ENCODE data around the gene PIP4P1. TPM values are rescaled to one million over a fixed set of nuclear protein-coding genes. Genes with fewer than 3 reads are reported as not detected.
A peak's percentile ranks its signal among the peaks of the same experiment; 100 is the strongest.

PIP4P1 gene
- total and polyA plus RNA-seq, 2 donors from 2014 or later = 33.3 to 35.7 TPM

- Histone ChIP-seq H3K27me3 (ENCODE audit: control insufficient read depth, insufficient read depth, low read length) (no peaks in the 10 kb centered on the region), H3K9ac (ENCODE audit: low read length in 3 of 3) (no peak overlapping the region), H3K4me1 (ENCODE audit: control insufficient read depth in 2 of 3, insufficient read depth in 2 of 3, low read depth in 1 of 3, low read length in 3 of 3) (peaks cover 0 to 6% (median 3%) of the 10 kb centered on the region in 3 donors), H3K27ac (ENCODE audit: low read depth in 2 of 2, low read length in 2 of 2) (no peak overlapping the region), H3K4me3 (ENCODE audit: low read length in 3 of 3) (no peak overlapping the region), H3K9me3 (ENCODE audit: control insufficient read depth in 2 of 3, insufficient read depth in 1 of 3, low read length in 3 of 3) (no peaks in the 10 kb centered on the region), H3K36me3 (ENCODE audit: control insufficient read depth in 2 of 3, insufficient read depth in 3 of 3, low read length in 3 of 3) (peaks cover 0 to 38% (median 35%) of the 10 kb centered on the region in 3 donors)
- DNase-seq (no peak), FAIRE-seq (no peak)
- intact Hi-C loops (cut with DNase I) = no loop called here
- no peak for TF ChIP-seq CTCF (IDR thresholded peaks at IDR 0.05; ENCODE audit: borderline replicate concordance, extremely low read depth, insufficient read depth)
These were observed 17.7 kb upstream of the PIP4P1 start for GRCh38 chr14:20478894-20479293.

- FAIRE-seq (no peak), DNase-seq (no peak)
- peaks cover 0 to 11% (median 7%) of the 10 kb centered on the region in 3 donors for H3K4me1 ChIP-seq (ENCODE audit: control insufficient read depth in 2 of 3, insufficient read depth in 2 of 3, low read depth in 1 of 3, low read length in 3 of 3)
- H3K9ac ChIP-seq (ENCODE audit: low read length in 3 of 3) = no peak overlapping the region
- H3K27ac ChIP-seq (ENCODE audit: low read depth in 2 of 2, low read length in 2 of 2) = peak overlapping the region; percentile 1 to 45
- H3K36me3 ChIP-seq (ENCODE audit: control insufficient read depth in 2 of 3, insufficient read depth in 3 of 3, low read length in 3 of 3) = peaks cover 0 to 45% (median 37%) of the 10 kb centered on the region in 3 donors
- no peaks in the 10 kb centered on the region for H3K27me3 ChIP-seq (ENCODE audit: control insufficient read depth, insufficient read depth, low read length)
- intact Hi-C loops (cut with DNase I) = no loop called here
- H3K9me3 ChIP-seq (ENCODE audit: control insufficient read depth in 2 of 3, insufficient read depth in 1 of 3, low read length in 3 of 3) = no peaks in the 10 kb centered on the region
- TF ChIP-seq CTCF (IDR thresholded peaks at IDR 0.05; ENCODE audit: borderline replicate concordance, extremely low read depth, insufficient read depth) = no peak
- H3K4me3 ChIP-seq (ENCODE audit: low read length in 3 of 3) = no peak overlapping the region
These were observed 16.1 kb upstream of the PIP4P1 start for GRCh38 chr14:20477211-20477876.

- intact Hi-C loops (cut with DNase I) = no loop called here
- Histone ChIP-seq H3K36me3 (ENCODE audit: control insufficient read depth in 2 of 3, insufficient read depth in 3 of 3, low read length in 3 of 3) (peaks cover 0 to 45% (median 37%) of the 10 kb centered on the region in 3 donors), H3K9me3 (ENCODE audit: control insufficient read depth in 2 of 3, insufficient read depth in 1 of 3, low read length in 3 of 3) (no peaks in the 10 kb centered on the region), H3K27me3 (ENCODE audit: control insufficient read depth, insufficient read depth, low read length) (no peaks in the 10 kb centered on the region), H3K4me1 (ENCODE audit: control insufficient read depth in 2 of 3, insufficient read depth in 2 of 3, low read depth in 1 of 3, low read length in 3 of 3) (peaks cover 0 to 11% (median 10%) of the 10 kb centered on the region in 3 donors), H3K4me3 (ENCODE audit: low read length in 3 of 3) (no peak overlapping the region), H3K9ac (ENCODE audit: low read length in 3 of 3) (no peak overlapping the region), H3K27ac (ENCODE audit: low read depth in 2 of 2, low read length in 2 of 2) (peak overlapping the region in 1 of 2 donors; percentile 45)
- no peak for FAIRE-seq
- DNase-seq = no peak
- TF ChIP-seq CTCF (IDR thresholded peaks at IDR 0.05; ENCODE audit: borderline replicate concordance, extremely low read depth, insufficient read depth) = no peak
These were observed 15.5 kb upstream of the PIP4P1 start for GRCh38 chr14:20476776-20477175.

Data from kidney (tissue), 14 donors.